IMR-90 (cell line): ENCODE measurements around the gene COL25A1.

Experiments used
- BHLHE40 ChIP-seq: fragments of 150-350 bp; IDR thresholded peaks from 2 replicates; pipeline ENCODE4 v1.6.1; 2016; ENCODE audit warnings: mild to moderate bottlenecking, low read depth, low read length
- CEBPB ChIP-seq: IDR thresholded peaks from 2 replicates; pipeline ENCODE4 v1.6.1; 2012; ENCODE audit warnings: low read depth, low read length, improper control_type of control experiment
- CHD1 ChIP-seq: IDR thresholded peaks from 2 replicates; pipeline ENCODE4 v1.6.1; 2012; ENCODE audit warnings: low read depth, low read length, improper control_type of control experiment
- FOS ChIP-seq: fragments of 150-350 bp; IDR thresholded peaks from 2 replicates; pipeline ENCODE4 v1.6.1; 2016; ENCODE audit warnings: low read depth, low read length
- MAFK ChIP-seq: IDR thresholded peaks from 2 replicates; pipeline ENCODE4 v1.6.1; 2012; ENCODE audit warnings: low read depth, low read length, improper control_type of control experiment
- MXI1 ChIP-seq: IDR thresholded peaks from 2 replicates; pipeline ENCODE4 v1.6.1; 2012; ENCODE audit warnings: low read depth, mild to moderate bottlenecking, low read length, moderate library complexity, borderline replicate concordance
- POLR2A ChIP-seq: IDR thresholded peaks from 2 replicates; pipeline ENCODE4 v1.6.1; 2012; ENCODE audit warnings: mild to moderate bottlenecking, low read depth, low read length
- RCOR1 ChIP-seq: IDR thresholded peaks from 2 replicates; pipeline ENCODE4 v1.6.1; 2012; ENCODE audit warnings: mild to moderate bottlenecking, low read length, improper control_type of control experiment; ENCODE audit not compliant: insufficient replicate concordance
- RFX5 ChIP-seq: IDR thresholded peaks from 2 replicates; pipeline ENCODE4 v1.8.0; 2012; ENCODE audit warnings: low read depth, mild to moderate bottlenecking, low read length, moderate library complexity
- TF ChIP-seq, protein P1 (sequence below): conservative IDR thresholded peaks from 2 replicates; pipeline ENCODE4 v1.5.1; 2012; ENCODE audit warnings: mild to moderate bottlenecking, low read depth, low read length, improper control_type of control experiment
- TF ChIP-seq, protein P2 (sequence below): fragments of 150-350 bp; IDR thresholded peaks from 2 replicates; pipeline ENCODE4 v1.6.1; 2016; ENCODE audit warnings: low read depth, mild to moderate bottlenecking, low read length, moderate library complexity, borderline replicate concordance

DNA sequence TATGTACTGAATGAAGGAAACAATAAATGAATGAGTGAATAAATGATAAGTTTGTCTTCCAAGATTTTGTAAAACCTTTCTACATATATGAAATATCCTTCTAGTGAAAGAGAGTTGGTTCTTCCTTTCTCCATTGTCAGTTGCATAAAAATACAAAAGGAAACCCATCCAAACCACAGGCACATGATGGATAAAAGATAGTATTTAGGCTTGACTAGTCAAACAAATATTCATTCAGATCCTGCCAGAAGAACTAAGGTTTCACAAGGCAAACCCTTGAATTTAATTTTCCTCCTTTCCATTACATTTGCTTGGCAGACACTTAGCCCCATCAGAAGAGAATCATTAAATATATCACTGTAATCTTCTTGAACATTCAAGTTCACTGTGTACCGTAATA lies 208.4 kb downstream of the COL25A1 start:
- TF ChIP-seq, protein P1, sequence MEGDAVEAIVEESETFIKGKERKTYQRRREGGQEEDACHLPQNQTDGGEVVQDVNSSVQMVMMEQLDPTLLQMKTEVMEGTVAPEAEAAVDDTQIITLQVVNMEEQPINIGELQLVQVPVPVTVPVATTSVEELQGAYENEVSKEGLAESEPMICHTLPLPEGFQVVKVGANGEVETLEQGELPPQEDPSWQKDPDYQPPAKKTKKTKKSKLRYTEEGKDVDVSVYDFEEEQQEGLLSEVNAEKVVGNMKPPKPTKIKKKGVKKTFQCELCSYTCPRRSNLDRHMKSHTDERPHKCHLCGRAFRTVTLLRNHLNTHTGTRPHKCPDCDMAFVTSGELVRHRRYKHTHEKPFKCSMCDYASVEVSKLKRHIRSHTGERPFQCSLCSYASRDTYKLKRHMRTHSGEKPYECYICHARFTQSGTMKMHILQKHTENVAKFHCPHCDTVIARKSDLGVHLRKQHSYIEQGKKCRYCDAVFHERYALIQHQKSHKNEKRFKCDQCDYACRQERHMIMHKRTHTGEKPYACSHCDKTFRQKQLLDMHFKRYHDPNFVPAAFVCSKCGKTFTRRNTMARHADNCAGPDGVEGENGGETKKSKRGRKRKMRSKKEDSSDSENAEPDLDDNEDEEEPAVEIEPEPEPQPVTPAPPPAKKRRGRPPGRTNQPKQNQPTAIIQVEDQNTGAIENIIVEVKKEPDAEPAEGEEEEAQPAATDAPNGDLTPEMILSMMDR, result no peak
- no peak for TF ChIP-seq MAFK
- TF ChIP-seq POLR2A, result no peak
- no peak for TF ChIP-seq RFX5
- no peak for TF ChIP-seq MXI1
- TF ChIP-seq CEBPB, result no peak
- no peak for TF ChIP-seq BHLHE40
- no peak for TF ChIP-seq RCOR1
- TF ChIP-seq, protein P2, sequence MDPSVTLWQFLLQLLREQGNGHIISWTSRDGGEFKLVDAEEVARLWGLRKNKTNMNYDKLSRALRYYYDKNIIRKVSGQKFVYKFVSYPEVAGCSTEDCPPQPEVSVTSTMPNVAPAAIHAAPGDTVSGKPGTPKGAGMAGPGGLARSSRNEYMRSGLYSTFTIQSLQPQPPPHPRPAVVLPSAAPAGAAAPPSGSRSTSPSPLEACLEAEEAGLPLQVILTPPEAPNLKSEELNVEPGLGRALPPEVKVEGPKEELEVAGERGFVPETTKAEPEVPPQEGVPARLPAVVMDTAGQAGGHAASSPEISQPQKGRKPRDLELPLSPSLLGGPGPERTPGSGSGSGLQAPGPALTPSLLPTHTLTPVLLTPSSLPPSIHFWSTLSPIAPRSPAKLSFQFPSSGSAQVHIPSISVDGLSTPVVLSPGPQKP, result no peak
- TF ChIP-seq FOS, result no peak
- TF ChIP-seq CHD1, result no peak
